GM10248 (cell line): ENCODE data around the gene DCDC2C.

Experiments used
- CTCF ChIA-PET: fragments of 300-600 bp; sonication (Branson Sonifier 250); formaldehyde crosslinking; extraction: SDS; loops from one replicate; lab custom pipeline; 2021; ENCODE audit warnings: antibody characterized with exemption; lab: Yijun Ruan, JAX
- POLR2A ChIA-PET: fragments of 350-650 bp; sonication (Branson Sonifier 250); formaldehyde crosslinking; extraction: SDS; loops from one replicate; lab custom pipeline; 2020; ENCODE audit warnings: antibody characterized with exemption; lab: Yijun Ruan, JAX
- DNase-seq: peaks from one replicate; pipeline ENCODE4 v3.0.0; 2012; ENCODE audit errors: extremely low spot score
- CTCF ChIP-seq: IDR thresholded peaks from 2 replicates; pipeline ENCODE4 v1.5.1; 2012; ENCODE audit warnings: mild to moderate bottlenecking, low read depth; ENCODE audit errors: extremely low read depth, missing control alignments, control extremely low read depth

Gene DCDC2C

GRCh38 chr2:3703236-3703756 lies at the start of gene DCDC2C:
Gene DCDC2C, plus strand, starts transcription at chr2:3703575. Its CDS starts 177 bp downstream, at chr2:3703752.
- DNase-seq, result no peak
- POLR2A ChIA-PET, result no interaction called here
- TF ChIP-seq CTCF, result no peak
- CTCF ChIA-PET, result interaction anchor here (1.3 kb wide), 1 partner anchor 51 kb away, joined by 3 read pairs; no protein-coding TSS in a partner anchor

GRCh38 chr2:3654011-3654410 lies 49.4 kb upstream of the DCDC2C start:
- POLR2A ChIA-PET, result no interaction called here
- CTCF ChIA-PET, result interaction anchor here (1.0 to 2.1 kb wide), 3 partner anchors 16 to 230 kb away, joined by 3 to 10 read pairs (median 3); no protein-coding TSS in a partner anchor
- DNase-seq, result no peak
- no peak for TF ChIP-seq CTCF

GRCh38 chr2:3654531-3655225 lies 48.7 kb upstream of the DCDC2C start:
- ChIA-PET CTCF (interaction anchor here (1.1 to 2.1 kb wide), 2 partner anchors 17 to 231 kb away, joined by 3 to 10 read pairs; no protein-coding TSS in a partner anchor), POLR2A (no interaction called here)
- no peak for TF ChIP-seq CTCF
- DNase-seq, result no peak

GRCh38 chr2:3655871-3656761 lies 47.3 kb upstream of the DCDC2C start:
- CTCF ChIA-PET, result interaction anchor here (0.9 to 1.9 kb wide), 3 partner anchors 10 to 27 kb away, joined by 3 to 5 read pairs (median 3); no protein-coding TSS in a partner anchor
- POLR2A ChIA-PET, result no interaction called here

GRCh38 chr2:3656762-3657721 lies 46.3 kb upstream of the DCDC2C start:
- CTCF ChIA-PET, result interaction anchor here (0.9 to 1.9 kb wide), 4 partner anchors 9 to 234 kb away, joined by 3 to 5 read pairs (median 3); no protein-coding TSS in a partner anchor
- POLR2A ChIA-PET, result no interaction called here

More at GRCh38 chr2:3655871-3656761, 47.3 kb upstream of the DCDC2C start:
- TF ChIP-seq CTCF, result no peak
- DNase-seq, result no peak

More at GRCh38 chr2:3656762-3657721, 46.3 kb upstream of the DCDC2C start:
- no peak for TF ChIP-seq CTCF
- peak; percentile 57 for DNase-seq
